ENCODE data around the gene ARHGEF19. TPM values are rescaled to one million over a fixed set of nuclear protein-coding genes. Genes with fewer than 3 reads are reported as not detected.

The ARHGEF19 gene
- total and polyA plus RNA-seq, 9 of the 15 experiments (the other 6 are each of a cell fraction or from before 2014, with no cell fraction given): 0.73 to 21.0 (median 5.2) TPM

DNA sequence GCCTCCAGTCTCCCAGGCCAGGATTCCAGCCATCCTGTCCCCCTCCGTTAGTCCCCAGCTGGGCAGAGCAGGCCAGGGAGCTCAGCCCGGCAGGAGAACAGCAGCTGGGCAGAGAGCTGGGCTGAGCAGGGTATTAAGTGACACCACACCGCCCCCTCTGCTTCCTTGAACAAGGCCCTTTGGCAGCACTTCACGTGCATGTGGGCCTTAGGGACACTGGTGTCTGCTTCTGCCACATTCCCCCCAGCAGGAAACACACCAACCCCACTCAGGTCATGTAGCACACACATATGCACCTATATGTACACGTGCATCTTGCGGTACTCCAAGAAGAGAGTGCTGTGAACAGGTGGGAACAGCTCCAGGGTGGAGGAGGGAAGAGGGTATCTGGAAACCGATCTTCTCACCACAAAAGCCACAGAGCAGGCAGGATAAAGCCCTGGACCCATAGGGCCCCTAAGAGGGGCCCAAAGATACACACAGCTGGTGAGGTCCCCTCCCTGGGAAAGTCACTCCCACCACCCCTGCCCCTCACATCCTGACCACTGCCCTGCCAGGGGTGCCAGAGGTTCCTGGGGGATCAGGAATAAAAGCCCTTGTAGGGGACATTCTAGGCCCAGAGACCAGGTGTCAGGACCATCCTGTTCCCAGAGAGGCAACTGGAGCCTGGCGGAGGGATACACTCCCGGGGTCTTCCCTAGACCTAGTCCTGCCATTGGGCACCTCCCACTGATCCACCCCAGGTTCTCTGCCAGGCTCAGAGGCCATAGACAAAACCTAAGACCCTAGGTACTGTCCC lies 61.1 kb downstream of the ARHGEF19 start:
- in situ Hi-C loops (cut with MboI) (no loop called here), intact Hi-C loops (cut with micrococcal nuclease) (loop anchor here (5.0 kb wide), 1 partner anchor 69 kb away; no protein-coding TSS in a partner anchor)
- Histone ChIP-seq H3K27ac (ENCODE audit: extremely low read depth, low read depth, low read length) (no peak overlapping the region), H3K9me1 (ENCODE audit: control insufficient read depth, insufficient read depth, low read length) (peaks cover 4% of the 10 kb centered on the region), H4K20me1 (replicated peaks; ENCODE audit: control insufficient read depth, insufficient read depth, low read length) (peaks cover 6% of the 10 kb centered on the region; the same call in 1 of the 2 replicates), H3K9me3 (replicated peaks; ENCODE audit: control insufficient read depth, insufficient read depth, low read depth, low read length) (no peaks in the 10 kb centered on the region), H3K27me3 (ENCODE audit: control insufficient read depth in 2 of 2, insufficient read depth in 2 of 2, low read length in 2 of 2) (no peaks in the 10 kb centered on the region), H3K4me2 (ENCODE audit: insufficient read depth, low read length) (peak overlapping the region; percentile 52; the same call in 1 of the 2 replicates), H3K79me2 (ENCODE audit: control insufficient read depth, insufficient read depth, low read length) (no peaks in the 10 kb centered on the region), H2AFZ (ENCODE audit: low read depth, low read length) (no peak overlapping the region), H3K4me3 (no peak overlapping the region), H3K4me1 (replicated peaks in 1 of 2; ENCODE audit: control insufficient read depth in 2 of 2, insufficient read depth in 2 of 2, low read length in 2 of 2) (peaks cover 30 to 70% of the 10 kb centered on the region in 2 experiments), H3K9ac (ENCODE audit: insufficient read depth in 1 of 2, low read depth in 2 of 2, low read length in 2 of 2) (peak overlapping the region; percentile 5 to 72; a peak in 3 of 4 replicates), H3K36me3 (ENCODE audit: control insufficient read depth, insufficient read depth, low read length) (no peaks in the 10 kb centered on the region)
- POLR2A ChIA-PET: interaction anchor here (0.6 to 2.5 kb wide), 4 partner anchors 12 to 179 kb away, joined by 3 to 20 read pairs (median 4); no protein-coding TSS in a partner anchor
- DNase-seq (ENCODE audit: extremely low read depth in 1 of 4, low spot score in 3 of 4) (peak; percentile 43 to 69 (median 55)), ATAC-seq (peak; percentile 65), FAIRE-seq (peak; percentile 84)
- CTCF ChIA-PET (ENCODE audit: low intra/inter-chr PET ratio): no interaction called here
- 19% methylated on average over 9 of the region's 9 CpGs for WGBS (ENCODE audit: insufficient coverage, low coverage, missing lambda C conversion rate)
- BruUV-seq (replicated peaks): no TSS peak
- TF ChIP-seq CCNT2 (IDR thresholded peaks at IDR 0.05; ENCODE audit: borderline replicate concordance, extremely low read depth, insufficient read length, low read depth, low read length): peak; percentile 40
- no peak for TF ChIP-seq ZNF445 (CRISPR knock-in tag; IDR thresholded peaks at IDR 0.05; ENCODE audit: low read depth)
- TF ChIP-seq PPARD (CRISPR knock-in tag; IDR thresholded peaks at IDR 0.05): no peak
- TF ChIP-seq NR0B1 (IDR thresholded peaks at IDR 0.05; ENCODE audit: partially characterized antibody): no peak
- no peak for TF ChIP-seq SMARCB1 (IDR thresholded peaks at IDR 0.05; ENCODE audit: insufficient read length, low read depth)
- TF ChIP-seq, protein P1, sequence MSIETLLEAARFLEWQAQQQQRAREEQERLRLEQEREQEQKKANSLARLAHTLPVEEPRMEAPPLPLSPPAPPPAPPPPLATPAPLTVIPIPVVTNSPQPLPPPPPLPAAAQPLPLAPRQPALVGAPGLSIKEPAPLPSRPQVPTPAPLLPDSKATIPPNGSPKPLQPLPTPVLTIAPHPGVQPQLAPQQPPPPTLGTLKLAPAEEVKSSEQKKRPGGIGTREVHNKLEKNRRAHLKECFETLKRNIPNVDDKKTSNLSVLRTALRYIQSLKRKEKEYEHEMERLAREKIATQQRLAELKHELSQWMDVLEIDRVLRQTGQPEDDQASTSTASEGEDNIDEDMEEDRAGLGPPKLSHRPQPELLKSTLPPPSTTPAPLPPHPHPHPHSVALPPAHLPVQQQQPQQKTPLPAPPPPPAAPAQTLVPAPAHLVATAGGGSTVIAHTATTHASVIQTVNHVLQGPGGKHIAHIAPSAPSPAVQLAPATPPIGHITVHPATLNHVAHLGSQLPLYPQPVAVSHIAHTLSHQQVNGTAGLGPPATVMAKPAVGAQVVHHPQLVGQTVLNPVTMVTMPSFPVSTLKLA (conservative IDR thresholded peaks at IDR 0.05): 0 out of 4 replicates have a peak, but pooled peaks of 1 of the 2 experiments have one; percentile 25
- no peak for TF ChIP-seq TCF7 (IDR thresholded peaks at IDR 0.05; ENCODE audit: borderline replicate concordance)
- peak; percentile 55 for TF ChIP-seq L3MBTL2 (IDR thresholded peaks at IDR 0.05)
- no peak for TF ChIP-seq NCOA2 (IDR thresholded peaks at IDR 0.05; ENCODE audit: partially characterized antibody in 2 of 2)
- peak; percentile 63; the same call in 1 of the 2 replicates for TF ChIP-seq NBN (IDR thresholded peaks at IDR 0.05; ENCODE audit: low read depth)
- peak; percentile 89 for TF ChIP-seq CBFA2T3 (IDR thresholded peaks at IDR 0.05)
- no peak for TF ChIP-seq ID3 (CRISPR knock-in tag; IDR thresholded peaks at IDR 0.05)
- peak; percentile 89 for TF ChIP-seq ID3 (tag; IDR thresholded peaks at IDR 0.05)
- peak in 1 of 2 experiments; percentile 10 for TF ChIP-seq E2F6 (IDR thresholded peaks at IDR 0.05; ENCODE audit: borderline replicate concordance in 1 of 2, extremely low read depth in 1 of 2, insufficient read depth in 1 of 2, insufficient read length in 1 of 2, low read depth in 1 of 2, low read length in 1 of 2, poor library complexity in 1 of 2, severe bottlenecking in 1 of 2)
- TF ChIP-seq KAT2B (IDR thresholded peaks at IDR 0.05; ENCODE audit: low read depth, low read length): no peak
- peak; percentile 79 for TF ChIP-seq ZEB2 (IDR thresholded peaks at IDR 0.05)
- TF ChIP-seq HDAC8 (tag; IDR thresholded peaks at IDR 0.05): no peak

All from K562 (cell line).